GM19397 (cell line): Measurements from ENCODE around the gene FAIM2.
"Not testable (repeated sequence)": the region's sequence is repeated elsewhere in the genome, so short reads cannot be mapped to it uniquely, and the experiment has no call there.

Experiments used
- ATAC-seq: cut with Tn5 transposase; IDR thresholded peaks from one replicate; pipeline ENCODE4 v1.9.1; 2021; ENCODE audit warnings: mild to moderate bottlenecking, moderate library complexity; ENCODE audit not compliant: unreplicated experiment

FAIM2 gene

DNA sequence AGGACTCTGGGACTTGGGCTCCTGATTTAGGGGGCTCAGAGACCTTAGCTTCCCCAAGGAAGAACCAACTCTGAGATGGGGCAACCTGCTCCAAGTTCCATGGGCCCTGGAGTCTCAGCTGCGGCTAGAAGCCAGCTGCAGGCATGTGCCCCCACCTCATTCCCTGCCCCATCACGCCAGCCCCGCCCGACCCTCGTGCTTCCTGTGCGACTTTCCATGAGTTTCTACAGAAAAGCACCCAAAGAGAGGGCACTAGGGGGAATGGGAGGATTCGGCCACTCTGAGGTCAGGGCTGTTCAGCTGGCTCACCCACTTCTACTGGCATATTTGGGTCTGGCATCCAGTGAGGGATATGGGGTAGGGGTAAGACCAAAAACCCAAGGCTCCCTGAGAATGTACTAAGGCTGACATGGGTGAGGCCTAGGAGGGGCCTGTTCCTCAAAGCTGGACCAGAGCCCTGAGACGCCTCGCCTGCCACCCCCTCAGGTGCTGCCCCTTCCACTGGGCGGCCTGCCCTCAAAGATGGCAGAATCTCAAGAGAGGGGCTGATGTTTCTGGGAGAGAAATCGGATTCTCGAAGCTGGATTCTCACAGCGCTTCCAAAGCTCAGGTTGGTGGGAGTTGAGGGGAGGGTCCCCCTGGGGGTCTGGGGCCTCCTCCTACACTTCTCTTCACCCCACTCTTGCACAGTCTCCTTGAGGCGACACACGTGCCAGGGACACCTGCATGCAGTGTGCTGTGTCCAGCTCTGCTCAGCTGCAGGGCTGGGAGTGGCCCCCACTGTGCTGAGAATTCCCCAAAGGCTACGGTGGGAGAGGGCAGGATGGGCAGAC is 22.1 kb downstream of the FAIM2 start:
- ATAC-seq = no peak

DNA sequence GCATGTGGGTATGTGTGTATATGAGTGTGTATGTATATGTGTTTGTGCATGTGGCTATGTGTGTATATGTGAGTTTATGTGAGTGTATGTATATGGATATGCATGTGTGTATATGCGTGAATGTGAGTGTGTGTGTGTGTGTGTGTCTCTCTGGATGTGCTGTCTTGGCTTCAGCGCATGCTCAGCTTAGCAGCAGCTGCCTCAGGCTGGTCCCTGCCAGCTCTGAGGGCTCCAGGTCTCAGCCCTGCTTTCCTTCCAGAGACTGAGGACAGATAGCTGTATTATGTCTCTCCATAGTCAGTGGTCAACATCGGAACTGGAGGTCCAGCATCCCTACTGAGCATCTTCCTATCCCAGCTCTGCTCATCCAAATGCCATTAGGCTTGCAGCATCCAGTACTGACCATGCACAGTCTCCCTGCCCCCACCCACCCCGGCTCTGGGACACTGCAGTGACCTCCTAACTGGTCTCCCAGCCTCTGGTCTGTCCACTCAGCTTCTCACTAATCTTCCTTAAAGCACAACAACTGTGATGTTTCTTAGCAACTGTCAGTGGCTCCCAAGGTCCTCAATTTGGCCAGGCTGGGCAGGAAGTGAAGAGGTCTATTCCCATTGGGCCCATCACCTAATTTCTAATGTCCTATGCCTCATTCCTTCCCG is 22.8 kb downstream of the FAIM2 start:
- ATAC-seq = no peak

DNA sequence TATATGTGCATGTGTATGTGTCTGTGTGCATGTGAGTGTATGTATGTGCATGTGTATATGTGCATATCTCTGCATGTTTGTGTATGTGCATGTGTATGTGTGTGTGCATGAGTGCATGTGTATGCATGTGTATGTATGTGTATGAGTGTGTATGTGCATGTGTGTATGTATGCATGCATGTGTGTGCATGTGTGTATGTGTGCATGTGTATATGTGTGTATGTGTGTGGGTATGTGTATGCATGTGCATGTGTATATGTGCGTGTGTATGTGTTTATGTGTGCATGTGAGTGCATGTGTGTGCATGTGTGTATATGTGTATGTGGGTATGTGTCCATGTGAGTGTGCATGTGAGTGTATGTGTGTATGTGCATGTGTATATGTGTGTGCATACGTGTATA is 24.6 kb downstream of the FAIM2 start:
- ATAC-seq = not testable (repeated sequence)

DNA sequence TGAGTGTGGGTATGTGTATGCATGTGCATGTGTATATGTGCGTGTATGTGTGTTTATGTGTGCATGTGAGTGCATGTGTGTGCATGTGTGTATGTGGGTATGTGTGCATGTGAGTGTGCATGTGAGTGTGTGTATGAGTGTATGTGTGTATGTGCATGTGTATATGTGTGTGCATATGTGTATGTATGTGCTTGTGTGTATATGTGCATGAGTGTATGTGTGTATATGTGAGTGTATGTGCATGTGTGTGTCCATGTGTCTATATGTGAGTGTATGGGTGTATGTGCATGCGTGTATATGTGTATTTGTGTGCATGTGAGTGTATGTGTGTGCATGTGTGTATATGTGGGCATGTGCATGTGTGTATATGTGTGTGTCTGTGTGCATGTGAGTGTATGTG is 25.7 kb downstream of the FAIM2 start:
- no peak for ATAC-seq

DNA sequence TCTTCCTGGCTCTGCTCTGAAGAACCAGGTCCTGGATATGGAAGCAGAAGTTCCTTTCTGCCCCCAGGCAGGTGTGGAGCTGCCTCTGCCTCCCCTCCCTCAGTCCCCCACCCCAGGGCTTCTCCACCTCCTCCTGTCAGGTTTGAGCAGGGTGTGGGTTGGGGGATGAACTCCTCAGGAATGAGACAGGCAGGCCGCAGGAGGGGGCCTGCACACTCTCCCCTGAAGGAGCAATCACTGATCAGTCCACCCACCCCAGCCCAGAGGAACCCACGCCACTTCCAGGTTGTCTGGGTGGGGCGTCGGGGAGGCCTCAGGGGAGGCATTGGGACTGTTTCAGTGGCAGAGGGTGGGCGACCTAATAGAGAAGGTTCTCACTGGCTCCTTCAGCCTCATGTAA is 26.6 kb downstream of the FAIM2 start:
- ATAC-seq = no peak

DNA sequence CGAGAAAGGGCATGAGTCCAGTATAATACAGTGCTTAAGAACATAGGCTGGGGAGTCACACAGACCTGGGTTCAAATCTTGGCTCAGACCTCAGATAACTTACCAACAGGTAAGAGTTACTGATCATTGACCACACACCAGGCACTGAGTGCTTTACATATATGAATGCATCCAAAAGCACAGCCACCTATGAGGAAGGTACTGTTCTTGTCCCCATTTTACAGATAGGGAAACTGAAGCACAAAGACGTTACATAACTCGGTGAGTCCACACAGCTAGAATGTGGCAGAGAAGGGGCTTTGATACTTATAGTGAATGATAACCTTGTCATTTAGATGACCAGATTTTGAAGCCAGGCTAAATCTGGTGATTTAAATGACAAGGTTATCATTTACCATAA is 27.6 kb downstream of the FAIM2 start:
- ATAC-seq = no peak

DNA sequence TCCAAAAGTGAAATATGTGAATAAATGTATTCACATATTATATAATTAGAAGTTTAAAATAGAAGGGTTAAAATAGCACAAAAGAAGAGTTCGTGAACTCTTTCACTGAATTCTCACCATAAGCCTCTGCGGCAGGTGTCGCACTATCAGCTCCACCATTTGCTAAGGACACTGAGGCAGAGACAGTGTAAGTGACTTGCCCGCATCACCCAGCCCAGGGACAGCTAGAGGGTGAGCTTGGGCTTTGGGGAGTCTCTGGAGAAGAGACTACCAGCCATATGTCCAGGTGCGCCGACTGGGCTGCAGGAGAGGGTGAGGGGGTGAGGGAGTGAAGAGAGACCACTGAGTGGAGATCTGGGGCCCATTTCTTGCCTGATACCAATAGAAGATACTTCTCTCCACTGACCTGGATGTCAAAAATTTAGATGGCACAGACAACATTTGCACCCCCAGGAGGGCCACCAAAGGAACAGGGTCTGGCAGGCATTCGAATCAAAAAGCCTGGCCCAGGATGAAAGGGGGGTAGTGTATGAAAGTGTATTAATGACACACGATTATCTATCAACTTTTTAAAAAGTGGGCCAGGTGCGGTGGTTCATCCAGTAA is 28.5 kb downstream of the FAIM2 start:
- no peak for ATAC-seq

DNA sequence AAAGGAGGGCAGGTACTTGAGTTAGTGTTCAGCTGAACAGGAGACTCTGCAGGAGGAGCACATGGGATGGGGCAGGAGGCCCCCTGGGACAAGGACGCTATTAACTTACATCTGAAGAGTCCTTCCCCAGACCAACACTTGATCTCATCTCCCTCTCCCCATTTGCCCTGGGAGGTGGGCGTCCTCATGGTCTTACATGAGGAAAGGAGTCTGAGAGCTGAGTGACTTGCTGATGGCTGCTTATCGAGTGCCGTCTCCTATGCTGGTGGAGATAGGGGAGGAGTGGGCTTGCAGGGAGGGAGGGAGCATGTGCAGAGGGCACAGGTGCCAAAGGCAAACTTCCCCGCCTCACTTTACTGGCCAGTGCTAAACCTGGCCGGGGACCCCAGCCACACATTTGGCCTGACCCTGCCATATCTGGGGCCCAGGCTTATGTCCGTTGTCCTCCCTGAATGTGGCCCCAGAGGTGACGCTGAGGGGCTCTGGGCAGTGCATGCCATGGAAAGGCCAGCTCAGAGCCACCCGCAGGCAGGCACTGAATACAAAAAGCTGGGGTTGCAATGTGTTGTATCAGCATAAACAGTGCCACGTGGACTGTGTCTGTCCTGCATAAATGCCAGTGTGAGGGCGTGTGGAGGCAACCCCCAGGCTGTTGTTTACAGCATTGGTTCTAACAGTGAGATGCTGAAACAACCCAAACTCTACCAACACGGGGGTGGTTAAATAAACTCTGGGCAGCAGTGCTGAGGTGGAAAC is 29.4 kb downstream of the FAIM2 start:
- ATAC-seq = no peak

DNA sequence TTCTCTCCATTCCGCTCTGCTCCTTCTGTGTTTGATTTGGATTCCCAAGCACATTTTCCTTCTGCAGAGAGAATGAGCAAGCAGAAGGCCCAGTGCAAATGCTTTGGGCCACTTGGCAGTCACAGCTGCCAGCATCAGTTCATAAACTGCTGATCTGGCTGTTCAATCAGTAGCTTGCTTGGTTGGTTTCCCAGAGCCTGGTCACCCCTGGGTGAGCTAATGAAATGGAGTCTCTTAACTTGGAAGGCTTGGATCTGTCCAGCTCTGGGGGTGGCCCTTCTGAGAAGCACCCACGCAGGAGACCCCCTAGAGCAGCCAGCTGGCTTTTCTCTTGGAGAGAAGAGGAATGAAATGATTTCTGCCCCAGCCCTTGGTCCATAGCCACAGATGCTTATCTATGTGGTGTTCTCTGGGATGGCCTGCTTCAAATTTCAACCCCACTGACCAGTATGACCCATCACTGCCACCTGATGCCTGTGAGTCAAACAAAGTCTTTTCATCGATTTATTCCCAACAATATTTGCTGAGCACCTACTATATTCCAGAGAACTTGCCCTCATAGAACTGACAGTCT is 30.3 kb downstream of the FAIM2 start:
- ATAC-seq = no peak

DNA sequence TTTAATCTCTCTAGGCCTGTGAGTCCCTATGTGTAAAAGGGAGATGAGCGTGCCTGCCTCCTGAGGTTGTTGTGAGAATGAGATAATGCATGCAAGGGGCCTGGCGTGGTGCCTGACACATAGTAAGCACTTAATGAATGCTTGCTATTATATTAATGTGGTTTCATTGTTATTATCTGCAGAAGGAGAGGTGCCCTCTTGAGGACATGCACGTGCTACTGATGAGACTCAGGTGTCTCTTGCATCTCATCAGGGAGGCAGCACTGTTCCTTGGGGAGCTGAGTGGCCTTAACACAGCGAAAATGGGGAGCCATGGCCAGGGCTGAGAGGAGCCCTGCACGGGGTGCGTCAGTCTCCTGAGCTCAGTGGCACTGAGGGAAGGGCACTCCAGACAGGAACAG is 30.9 kb downstream of the FAIM2 start:
- no peak for ATAC-seq

DNA sequence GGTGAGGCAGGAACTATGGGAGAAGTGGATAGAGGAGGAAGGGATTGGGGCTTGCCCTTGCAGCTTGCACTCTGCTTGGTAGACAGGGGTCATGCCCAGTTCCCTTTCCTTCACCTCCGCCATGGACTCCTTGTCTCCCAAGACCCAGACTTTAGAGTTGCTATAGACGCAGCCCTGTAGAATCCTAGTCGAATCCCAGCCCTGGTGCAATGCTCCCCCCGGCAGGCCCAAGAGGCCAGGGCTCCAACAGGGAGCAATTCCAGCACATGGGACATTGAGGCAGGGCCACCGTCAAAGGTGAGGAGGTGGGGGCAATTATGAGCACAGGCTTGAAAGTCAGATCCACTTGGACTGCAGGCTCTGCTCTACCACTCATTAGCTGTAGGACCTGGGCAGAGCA is 31.3 kb downstream of the FAIM2 start:
- no peak for ATAC-seq

DNA sequence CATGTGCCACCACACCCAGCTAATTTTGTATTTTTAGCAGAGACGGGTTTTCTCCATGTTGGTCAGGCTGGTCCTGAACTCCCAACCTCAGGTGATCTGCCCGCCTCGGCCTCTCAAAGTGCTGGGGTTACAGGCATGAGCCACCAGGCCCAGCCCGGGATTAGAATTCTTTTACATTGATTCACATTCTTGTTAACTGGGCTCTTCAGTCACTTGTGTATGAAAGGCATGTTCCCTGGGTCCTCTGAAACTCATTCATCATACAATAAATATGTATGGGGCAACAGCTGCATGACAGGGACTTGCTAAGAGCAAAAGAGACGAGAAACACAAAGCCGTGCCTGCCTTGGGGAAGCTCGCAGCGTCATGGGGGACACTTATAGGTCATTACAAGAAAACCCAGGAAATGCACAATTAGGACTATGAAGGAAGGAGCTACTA is 31.9 kb downstream of the FAIM2 start:
- not testable (repeated sequence) for ATAC-seq

DNA sequence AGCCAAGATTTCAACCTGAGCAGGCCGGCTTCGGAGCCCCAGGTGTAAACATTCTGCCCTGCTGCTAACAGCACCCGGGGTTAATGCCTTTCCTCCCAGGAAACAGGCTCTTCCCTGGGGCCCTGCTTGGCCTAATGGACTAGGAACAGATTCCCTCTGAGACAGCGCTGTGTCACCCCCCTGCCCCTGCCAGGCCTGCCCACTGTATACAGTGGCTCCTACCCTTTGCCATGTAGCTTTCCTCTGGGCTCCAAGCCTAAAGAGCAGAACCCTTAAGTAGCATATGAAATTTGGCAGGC is 32.5 kb downstream of the FAIM2 start:
- ATAC-seq = no peak

DNA sequence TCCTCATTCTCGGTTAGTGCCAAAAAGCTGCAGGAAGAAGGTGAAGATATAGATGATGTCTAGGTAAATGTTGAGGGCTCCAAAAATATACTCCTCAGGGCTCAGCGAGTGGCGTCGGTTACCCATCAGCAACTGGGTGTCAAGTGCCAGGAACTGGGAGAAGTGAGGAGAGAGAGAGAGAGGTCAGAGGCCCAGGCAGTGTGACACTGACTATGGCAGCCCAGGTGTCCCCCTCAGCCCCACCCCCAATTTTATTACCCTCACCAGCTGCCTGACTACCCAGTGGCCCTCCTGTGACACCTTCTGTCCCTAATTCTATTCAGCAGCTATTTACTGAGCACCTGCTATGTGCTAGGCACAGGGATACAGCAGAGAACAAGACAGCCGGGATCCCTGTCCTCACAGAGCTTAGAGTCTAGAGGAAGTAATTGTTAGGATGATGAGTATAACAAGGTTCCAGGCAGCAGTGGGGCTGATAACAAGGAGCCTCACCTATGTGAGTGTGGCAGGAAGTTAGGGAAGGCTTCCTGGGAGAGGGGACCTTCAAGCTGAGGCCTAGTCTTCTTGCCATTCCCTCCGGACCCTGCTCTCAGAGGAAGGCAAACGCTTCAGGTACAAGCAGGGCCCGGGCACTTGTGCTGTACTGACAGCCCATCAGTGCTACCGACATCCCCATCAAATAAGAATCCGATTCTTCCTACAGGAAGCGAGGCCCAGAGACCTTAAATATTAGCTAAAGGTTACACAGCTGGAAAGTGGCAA is 33.0 kb downstream of the FAIM2 start:
- ATAC-seq = no peak

DNA sequence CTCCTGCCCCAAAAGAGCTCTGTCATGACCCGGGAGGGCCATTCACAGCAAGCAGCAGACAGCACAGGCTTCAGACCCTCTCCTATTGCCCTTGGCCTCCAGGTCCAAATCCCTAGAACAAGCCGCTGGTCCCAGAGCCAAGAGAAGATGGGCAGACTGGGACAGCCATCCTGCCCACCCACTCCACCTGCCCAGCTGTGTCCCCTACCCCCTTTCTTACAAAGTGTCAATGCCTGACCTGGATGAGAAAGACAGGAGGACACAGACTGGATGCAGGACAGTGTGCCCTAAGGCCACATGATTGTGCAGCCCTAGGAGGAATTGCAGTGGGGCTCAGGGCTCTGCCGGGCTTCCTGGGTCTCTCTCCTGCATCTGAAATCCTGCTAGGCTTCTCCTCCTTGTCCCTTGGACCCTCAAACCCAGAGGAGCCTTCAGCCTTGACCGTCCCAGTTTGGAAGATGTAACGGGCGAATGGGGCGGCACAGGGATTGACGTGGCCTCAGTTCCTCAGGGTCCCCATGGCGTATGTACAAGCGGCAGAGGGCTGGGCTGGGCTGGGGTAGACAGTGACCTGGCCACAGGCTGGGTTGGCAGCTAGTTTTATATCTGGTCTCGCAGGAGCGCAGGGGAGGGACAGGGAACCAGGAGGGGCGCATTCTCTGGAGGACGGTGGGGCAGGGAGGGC is 33.7 kb downstream of the FAIM2 start:
- ATAC-seq = no peak

DNA sequence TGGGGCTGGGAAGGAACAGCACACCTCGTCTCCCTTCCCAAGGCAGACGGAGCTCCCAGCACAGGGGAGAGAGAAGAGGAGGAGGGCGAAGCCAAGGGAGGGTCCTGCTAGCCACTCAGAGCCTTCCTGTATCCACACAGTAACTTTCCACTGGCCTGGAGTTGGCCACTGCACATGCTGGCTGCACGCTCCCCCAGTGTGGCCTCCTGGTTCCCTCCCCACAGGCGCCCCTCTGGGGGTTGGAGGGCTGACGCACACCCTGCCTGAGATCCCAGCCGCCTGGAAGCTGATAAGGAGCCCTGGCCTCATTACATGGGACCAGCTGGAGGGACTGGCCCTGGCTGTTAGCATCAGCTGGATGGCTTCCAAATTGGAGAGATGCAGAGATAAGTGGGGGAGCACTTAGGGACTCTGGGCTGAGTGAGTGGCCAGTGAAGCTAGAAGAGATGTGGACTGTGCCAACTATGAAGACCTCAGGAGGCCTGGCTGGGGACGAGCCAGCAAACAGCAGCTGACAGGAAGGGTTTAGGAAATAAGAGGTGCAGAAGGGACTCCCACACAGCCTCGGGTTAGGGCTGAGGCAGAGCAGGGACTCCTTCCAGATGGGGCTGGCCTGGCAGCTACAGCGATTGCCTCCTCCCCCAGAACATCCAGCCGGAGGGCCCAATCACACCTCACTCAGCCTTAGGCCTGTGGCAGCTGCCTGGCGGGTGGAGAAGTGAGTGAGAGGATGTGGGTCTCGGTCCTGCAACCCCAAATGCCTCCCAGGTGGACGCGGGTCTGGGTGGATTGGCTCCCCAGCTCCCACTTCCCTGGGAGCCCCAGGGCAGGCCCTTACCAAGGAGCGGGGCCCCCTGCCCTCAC is 34.5 kb downstream of the FAIM2 start:
- ATAC-seq = no peak

DNA sequence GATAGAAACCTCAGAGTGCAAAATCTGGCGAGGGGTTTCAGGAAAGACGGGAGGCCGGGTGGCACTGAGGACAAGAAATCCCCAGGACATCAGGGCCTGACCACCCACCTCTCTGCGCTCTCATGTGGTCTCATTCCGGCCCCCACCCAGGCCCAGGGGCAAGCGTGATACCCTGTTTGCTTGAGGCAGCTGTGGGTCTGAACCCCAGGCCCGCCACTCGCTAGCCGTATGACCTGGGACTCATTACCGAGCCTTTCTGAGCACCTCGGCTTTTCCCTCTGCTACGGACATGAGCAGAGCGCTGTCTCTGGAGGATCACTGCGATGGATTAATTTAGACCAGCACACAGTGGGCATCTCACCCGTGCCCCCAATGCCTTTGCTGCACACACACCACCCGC is 35.3 kb downstream of the FAIM2 start:
- ATAC-seq = no peak

DNA sequence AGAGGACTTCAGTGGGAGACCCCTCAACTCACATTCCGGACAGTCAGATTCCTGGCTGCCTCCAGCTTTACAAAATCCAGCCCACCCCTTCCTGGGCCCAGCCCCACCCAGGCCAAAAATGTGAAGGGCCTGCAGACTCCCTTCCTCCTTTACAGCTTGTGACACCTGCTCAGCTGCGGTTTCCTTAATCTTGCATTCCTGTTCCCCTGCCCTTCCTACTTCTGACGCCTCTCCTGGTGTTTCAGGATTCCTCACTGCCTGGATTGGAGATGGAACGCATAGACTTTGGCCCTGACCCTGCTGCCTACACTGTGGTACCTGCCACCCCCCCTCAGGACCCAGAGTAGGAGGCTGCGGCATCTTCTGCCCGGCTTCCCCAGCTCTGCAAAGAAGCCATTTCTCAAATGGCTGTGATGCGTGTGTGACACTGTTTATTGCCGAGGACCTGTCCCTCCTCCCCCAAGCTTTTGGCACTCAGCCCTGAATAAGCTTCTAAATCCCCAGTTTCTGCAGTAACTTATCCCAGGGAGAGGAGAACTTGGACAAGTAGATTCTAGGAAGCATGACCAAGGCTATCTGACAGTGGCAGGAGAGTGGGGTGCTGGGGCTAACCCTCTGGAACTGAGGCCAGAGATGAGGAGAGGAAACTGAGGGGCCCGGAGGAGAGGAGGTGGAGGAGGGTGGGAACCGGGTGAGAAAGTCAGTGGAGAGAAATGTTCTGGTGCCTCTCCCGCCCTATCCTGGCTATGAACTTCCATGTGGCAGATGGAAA is 35.9 kb downstream of the FAIM2 start:
- no peak for ATAC-seq
